AG09319 (cell line): ENCODE data around the gene PI4KA.

Source experiments
- DNase-seq: peaks from one replicate; pipeline ENCODE4 v3.0.0-alpha.2; 2010; ENCODE audit warnings: low read depth; ENCODE audit errors: extremely low read depth
- TF ChIP-seq, protein P1 (sequence below): IDR thresholded peaks from 2 replicates; pipeline ENCODE4 v1.5.1; 2011; ENCODE audit warnings: low read depth, mild to moderate bottlenecking, inconsistent platforms, low read length, moderate library complexity

PI4KA gene

DNA sequence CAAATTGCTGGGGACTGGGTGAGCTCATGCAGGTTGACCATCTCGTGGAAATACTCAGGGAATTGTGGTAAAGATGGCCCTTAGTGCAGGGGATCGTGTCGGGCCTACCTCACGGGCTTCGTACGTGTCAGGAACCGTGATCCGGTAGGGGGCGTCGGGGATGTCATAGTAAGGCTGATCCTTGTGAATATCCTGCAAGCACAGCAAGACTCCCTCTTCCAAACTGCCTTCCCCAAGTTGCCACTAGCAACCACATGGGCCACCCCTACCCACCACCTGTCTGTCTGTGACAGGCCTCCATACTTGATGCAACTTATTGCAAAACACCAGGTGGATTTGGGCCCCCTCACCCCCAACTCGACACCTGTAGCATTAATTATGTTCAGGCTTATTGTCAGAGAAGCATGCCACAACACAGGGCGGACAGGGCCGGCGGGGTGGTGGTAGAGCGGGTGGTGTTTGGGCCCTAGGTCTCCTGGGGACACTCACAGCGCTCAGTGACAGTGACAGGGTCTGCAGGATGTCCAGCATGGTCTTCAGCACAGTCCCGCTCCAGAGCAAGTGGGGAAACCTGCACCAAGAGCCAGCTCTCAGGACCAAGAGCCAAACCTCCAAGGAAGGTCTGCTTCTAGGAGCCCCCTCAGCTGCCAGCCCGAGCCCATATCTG is 107.3 kb downstream of the PI4KA start:
- TF ChIP-seq, protein P1, sequence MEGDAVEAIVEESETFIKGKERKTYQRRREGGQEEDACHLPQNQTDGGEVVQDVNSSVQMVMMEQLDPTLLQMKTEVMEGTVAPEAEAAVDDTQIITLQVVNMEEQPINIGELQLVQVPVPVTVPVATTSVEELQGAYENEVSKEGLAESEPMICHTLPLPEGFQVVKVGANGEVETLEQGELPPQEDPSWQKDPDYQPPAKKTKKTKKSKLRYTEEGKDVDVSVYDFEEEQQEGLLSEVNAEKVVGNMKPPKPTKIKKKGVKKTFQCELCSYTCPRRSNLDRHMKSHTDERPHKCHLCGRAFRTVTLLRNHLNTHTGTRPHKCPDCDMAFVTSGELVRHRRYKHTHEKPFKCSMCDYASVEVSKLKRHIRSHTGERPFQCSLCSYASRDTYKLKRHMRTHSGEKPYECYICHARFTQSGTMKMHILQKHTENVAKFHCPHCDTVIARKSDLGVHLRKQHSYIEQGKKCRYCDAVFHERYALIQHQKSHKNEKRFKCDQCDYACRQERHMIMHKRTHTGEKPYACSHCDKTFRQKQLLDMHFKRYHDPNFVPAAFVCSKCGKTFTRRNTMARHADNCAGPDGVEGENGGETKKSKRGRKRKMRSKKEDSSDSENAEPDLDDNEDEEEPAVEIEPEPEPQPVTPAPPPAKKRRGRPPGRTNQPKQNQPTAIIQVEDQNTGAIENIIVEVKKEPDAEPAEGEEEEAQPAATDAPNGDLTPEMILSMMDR = no peak
- no peak for DNase-seq

DNA sequence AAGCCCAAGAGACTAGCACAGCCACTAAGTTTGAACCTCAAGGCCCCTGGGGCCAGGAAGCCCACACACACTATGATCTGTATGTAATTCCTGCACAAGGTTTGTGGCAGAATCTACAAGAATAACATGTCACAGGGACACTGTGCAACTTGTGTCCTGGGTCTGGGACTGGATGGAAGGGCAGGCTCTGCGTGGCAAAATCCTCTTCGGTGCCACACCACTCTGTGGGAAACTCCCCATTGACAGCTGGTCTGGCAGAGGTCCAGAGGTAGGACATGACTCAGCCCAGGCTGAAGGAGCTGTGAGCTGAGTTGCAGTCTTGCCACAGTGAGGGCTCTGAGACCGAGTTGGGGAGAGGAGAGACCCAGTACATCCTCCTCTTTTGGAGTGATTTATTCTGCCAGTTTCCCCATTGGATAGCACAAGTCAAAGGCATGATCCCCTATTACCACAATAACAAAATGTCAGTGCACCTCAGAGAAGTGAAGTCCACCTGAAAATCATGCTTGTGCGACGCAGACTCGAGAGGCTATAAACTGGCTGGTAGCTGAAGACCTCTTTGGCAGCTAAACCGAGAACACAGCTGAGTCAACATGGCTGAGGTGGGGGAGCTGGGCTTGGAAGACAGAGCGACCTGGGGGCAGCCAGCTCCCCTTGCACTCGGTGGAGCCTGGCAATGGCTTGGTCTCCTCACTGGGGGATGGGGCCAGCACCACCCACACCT is 108.0 kb downstream of the PI4KA start:
- DNase-seq = peak; percentile 32
- TF ChIP-seq, protein P1 = no peak

DNA sequence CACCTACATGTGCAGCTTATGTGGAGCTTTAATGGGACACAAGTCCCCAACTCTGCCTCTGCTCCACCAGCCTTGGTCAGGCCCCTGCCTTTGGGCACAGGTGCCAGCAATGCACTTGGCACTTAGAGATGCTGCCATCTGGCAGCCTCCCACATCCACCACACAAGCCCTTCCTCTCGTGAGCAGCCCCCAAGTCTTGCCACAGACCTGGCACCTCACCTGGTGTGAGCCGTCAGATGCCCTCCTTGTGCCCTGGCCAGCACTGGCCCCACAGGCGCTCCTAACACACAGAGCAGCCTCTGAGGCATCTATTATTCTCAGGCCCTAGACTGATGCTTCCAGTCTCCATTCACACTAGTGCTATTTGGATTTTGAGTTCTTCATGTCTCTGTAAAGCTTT is 109.2 kb downstream of the PI4KA start:
- TF ChIP-seq, protein P1 = no peak
- no peak for DNase-seq

DNA sequence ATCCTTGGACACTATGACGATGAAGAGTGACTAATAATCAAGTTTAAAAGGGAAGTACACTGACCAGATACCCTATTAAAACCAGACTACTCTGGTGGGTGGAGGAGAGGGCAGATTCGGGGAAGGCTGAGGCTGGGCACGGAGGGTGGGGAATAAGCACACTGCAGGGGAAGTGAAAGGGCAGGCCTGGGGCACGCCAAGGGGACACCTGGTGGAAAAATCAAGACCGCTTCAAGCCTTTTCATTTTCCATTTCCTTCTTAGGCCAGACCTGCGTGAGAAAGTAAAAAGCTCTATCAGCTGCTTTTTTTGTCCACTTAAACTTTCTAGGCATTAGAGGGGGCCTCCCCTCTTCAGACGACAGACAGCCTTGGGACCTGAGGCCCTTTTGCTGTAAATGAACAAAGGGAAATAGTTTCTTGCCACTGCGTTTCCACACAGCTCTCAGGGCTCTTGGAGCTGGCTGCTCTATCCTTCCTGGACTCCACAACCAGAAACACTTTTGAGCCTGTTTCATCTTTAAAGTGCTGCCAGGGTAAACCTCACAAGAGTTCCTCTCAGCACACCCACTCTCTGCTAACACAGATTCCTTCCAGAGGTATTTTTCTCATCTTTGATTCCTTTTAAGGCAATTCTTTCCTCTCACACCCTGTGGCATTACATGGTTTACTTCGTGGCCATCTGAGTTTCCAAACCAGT is 109.7 kb downstream of the PI4KA start:
- TF ChIP-seq, protein P1 = no peak
- DNase-seq = no peak

DNA sequence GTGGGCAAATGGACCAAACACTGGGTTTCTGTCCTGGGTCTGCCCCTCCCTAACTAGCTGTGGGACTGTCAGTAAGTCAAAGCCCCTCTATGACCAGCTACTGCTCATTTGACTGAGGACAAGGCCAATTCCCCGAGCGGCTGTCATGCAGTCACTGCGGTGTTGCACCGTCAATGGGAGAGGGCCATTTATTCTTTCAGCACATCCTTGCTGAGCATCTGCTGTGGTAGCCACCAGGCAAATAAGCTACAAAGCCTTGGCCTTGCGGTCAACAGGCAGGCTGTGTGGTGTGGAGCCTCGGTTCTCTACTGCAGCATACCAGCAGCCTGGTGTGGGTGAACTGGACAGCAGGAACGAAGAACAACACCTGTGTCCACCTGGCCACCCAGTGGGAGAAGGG is 110.5 kb downstream of the PI4KA start:
- DNase-seq = no peak
- TF ChIP-seq, protein P1 = no peak

DNA sequence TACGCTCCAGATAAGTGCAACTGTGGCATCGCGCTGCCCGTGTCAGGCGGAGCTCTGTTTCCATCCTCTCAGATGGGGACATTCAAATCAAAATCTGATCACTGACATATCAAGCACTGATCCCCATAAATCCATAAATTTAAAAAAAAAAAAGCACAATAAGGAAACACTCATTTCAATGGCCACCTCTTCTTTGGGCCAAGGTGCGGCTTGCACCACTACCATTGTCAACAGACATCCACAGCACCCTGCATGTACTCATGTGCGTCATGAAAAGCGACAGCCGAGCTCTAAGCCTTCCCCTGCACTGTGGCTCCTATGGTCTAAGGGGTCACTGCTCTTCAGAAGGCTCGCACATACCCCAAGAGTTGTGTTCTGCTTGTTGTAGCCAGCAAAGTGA is 111.4 kb downstream of the PI4KA start:
- DNase-seq = no peak
- TF ChIP-seq, protein P1 = no peak

DNA sequence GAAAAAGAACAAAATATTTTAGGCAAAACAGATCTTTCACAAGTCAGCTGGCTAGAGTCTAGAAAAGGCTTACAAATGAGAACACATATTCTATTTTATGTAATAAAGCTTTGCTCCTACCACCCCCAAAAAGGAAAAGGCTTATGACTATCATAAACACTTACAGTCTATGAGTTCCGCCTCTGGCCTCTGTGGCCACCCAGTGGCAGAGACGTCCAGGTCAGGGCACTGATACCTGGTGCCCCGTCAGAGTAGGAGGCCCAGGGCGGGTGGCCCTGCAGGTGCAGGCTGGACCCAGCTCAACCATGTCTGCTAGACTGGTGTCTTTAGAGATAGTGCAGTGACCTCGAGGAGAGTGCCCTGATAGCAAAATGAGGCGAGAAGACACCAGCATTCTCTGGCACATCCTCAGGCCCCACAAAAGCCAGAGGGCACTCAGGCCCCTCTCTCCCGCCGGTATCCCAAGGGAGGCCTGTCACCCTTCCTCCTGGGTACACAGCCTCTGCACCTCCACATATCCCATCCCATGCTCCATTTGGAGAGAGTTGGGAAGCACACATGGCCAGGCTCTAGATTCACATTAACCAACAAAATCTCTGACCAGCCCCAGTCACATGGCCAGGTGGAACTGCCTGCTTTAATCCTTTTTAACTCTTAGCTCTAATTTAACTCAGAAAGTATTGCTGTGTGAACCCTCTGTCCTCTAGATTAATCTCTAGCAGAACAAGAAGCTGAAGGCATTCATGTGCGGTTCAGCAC is 112.0 kb downstream of the PI4KA start:
- TF ChIP-seq, protein P1 = no peak
- no peak for DNase-seq
